Measurements from ENCODE around the gene SMIM24.

SMIM24 gene

GRCh38 chr19:3520166-3521103 is 40.1 kb upstream of the SMIM24 start:
- H3K4me3 ChIP-seq (ENCODE audit: low read depth, low read length): no peak overlapping the region
- TF ChIP-seq CTCF (IDR thresholded peaks at IDR 0.05; ENCODE audit: insufficient read depth, low read depth, low read length, missing control alignments): no peak
- no peak for DNase-seq (ENCODE audit: low read depth)

GRCh38 chr19:3519126-3519525 is 38.8 kb upstream of the SMIM24 start:
- no peak overlapping the region for H3K4me3 ChIP-seq (ENCODE audit: low read depth, low read length)
- TF ChIP-seq CTCF (IDR thresholded peaks at IDR 0.05; ENCODE audit: insufficient read depth, low read depth, low read length, missing control alignments): no peak
- no peak for DNase-seq (ENCODE audit: low read depth)

- TF ChIP-seq CTCF (IDR thresholded peaks at IDR 0.05; ENCODE audit: insufficient read depth, low read depth, low read length, missing control alignments): no peak
- H3K4me3 ChIP-seq (ENCODE audit: low read depth, low read length): no peak overlapping the region
Observed at GRCh38 chr19:3518659-3519058, 38.3 kb upstream of the SMIM24 start.

GRCh38 chr19:3518255-3518654 is 37.9 kb upstream of the SMIM24 start:
- TF ChIP-seq CTCF (IDR thresholded peaks at IDR 0.05; ENCODE audit: insufficient read depth, low read depth, low read length, missing control alignments): no peak
- no peak for DNase-seq (ENCODE audit: low read depth)

More at GRCh38 chr19:3518659-3519058, 38.3 kb upstream of the SMIM24 start:
- DNase-seq (ENCODE audit: low read depth): no peak

GRCh38 chr19:3517638-3518037 is 37.3 kb upstream of the SMIM24 start:
- DNase-seq (ENCODE audit: low read depth): no peak
- no peak overlapping the region for H3K4me3 ChIP-seq (ENCODE audit: low read depth, low read length)
- TF ChIP-seq CTCF (IDR thresholded peaks at IDR 0.05; ENCODE audit: insufficient read depth, low read depth, low read length, missing control alignments): no peak

More at GRCh38 chr19:3518255-3518654, 37.9 kb upstream of the SMIM24 start:
- no peak overlapping the region for H3K4me3 ChIP-seq (ENCODE audit: low read depth, low read length)

- no peak for TF ChIP-seq CTCF (IDR thresholded peaks at IDR 0.05; ENCODE audit: insufficient read depth, low read depth, low read length, missing control alignments)
- no peak overlapping the region for H3K4me3 ChIP-seq (ENCODE audit: low read depth, low read length)
- DNase-seq (ENCODE audit: low read depth): peak; percentile 47
Observed at GRCh38 chr19:3516675-3517207, 36.4 kb upstream of the SMIM24 start.

Data from GM12865 (cell line).